T-helper 17 cell (primary cell): Measurements from ENCODE around the gene DICER1. TPM values are rescaled to one million over a fixed set of nuclear protein-coding genes. Genes with fewer than 3 reads are reported as not detected.
"Not testable (repeated sequence)": the region's sequence is repeated elsewhere in the genome, so short reads cannot be mapped to it uniquely, and the experiment has no call there.

Experiments used
- ATAC-seq: fragments of 150-1000 bp; cut with Tn5 transposase; 2 replicates; pipeline ENCODE4 v1.10.0; 2021; ENCODE audit warnings: mild to moderate bottlenecking, moderate library complexity
- DNase-seq, 3 donors: peaks; one replicate each; pipeline versions ENCODE4 v3.0.0 to v3.0.0-alpha.2; 2020 to 2021
- H3K9me3 ChIP-seq: one replicate; pipeline ENCODE4 v1.7.0; 2013; ENCODE audit warnings: low read length, mild to moderate bottlenecking; ENCODE audit not compliant: control insufficient read depth, poor library complexity, severe bottlenecking
- H3K27ac Mint-ChIP-seq: one replicate; pipeline ENCODE4 v1.8.0; 2022; ENCODE audit warnings: mild to moderate bottlenecking, moderate library complexity, mixed read lengths
- H3K27me3 Mint-ChIP-seq: one replicate; pipeline ENCODE4 v1.8.0; 2022; ENCODE audit warnings: mixed read lengths
- H3K36me3 Mint-ChIP-seq: one replicate; pipeline ENCODE4 v1.8.0; 2022; ENCODE audit warnings: low read depth, mixed read lengths
- H3K4me1 Mint-ChIP-seq: one replicate; pipeline ENCODE4 v1.8.0; 2022; ENCODE audit warnings: mild to moderate bottlenecking, mixed read lengths
- H3K4me3 Mint-ChIP-seq: one replicate; pipeline ENCODE4 v1.8.0; 2022; ENCODE audit warnings: mild to moderate bottlenecking, moderate library complexity, mixed read lengths
- total RNA-seq, 4 donors: library from RNA in 2 of 4; stranded (reverse) in 2 of 4; gene quantifications; one replicate each; pipeline ENCODE4 v1.2.3 and lab custom pipeline; 2022 to 2026

Gene DICER1, protein sequence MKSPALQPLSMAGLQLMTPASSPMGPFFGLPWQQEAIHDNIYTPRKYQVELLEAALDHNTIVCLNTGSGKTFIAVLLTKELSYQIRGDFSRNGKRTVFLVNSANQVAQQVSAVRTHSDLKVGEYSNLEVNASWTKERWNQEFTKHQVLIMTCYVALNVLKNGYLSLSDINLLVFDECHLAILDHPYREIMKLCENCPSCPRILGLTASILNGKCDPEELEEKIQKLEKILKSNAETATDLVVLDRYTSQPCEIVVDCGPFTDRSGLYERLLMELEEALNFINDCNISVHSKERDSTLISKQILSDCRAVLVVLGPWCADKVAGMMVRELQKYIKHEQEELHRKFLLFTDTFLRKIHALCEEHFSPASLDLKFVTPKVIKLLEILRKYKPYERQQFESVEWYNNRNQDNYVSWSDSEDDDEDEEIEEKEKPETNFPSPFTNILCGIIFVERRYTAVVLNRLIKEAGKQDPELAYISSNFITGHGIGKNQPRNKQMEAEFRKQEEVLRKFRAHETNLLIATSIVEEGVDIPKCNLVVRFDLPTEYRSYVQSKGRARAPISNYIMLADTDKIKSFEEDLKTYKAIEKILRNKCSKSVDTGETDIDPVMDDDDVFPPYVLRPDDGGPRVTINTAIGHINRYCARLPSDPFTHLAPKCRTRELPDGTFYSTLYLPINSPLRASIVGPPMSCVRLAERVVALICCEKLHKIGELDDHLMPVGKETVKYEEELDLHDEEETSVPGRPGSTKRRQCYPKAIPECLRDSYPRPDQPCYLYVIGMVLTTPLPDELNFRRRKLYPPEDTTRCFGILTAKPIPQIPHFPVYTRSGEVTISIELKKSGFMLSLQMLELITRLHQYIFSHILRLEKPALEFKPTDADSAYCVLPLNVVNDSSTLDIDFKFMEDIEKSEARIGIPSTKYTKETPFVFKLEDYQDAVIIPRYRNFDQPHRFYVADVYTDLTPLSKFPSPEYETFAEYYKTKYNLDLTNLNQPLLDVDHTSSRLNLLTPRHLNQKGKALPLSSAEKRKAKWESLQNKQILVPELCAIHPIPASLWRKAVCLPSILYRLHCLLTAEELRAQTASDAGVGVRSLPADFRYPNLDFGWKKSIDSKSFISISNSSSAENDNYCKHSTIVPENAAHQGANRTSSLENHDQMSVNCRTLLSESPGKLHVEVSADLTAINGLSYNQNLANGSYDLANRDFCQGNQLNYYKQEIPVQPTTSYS (N-terminal part only)
- total RNA-seq (10 to 100 TPM; 44.0 to 54.9 TPM), total RNA-seq (lab: John Stamatoyannopoulos, UW) (130 to 175 reads per million in 2 donors)

DNA sequence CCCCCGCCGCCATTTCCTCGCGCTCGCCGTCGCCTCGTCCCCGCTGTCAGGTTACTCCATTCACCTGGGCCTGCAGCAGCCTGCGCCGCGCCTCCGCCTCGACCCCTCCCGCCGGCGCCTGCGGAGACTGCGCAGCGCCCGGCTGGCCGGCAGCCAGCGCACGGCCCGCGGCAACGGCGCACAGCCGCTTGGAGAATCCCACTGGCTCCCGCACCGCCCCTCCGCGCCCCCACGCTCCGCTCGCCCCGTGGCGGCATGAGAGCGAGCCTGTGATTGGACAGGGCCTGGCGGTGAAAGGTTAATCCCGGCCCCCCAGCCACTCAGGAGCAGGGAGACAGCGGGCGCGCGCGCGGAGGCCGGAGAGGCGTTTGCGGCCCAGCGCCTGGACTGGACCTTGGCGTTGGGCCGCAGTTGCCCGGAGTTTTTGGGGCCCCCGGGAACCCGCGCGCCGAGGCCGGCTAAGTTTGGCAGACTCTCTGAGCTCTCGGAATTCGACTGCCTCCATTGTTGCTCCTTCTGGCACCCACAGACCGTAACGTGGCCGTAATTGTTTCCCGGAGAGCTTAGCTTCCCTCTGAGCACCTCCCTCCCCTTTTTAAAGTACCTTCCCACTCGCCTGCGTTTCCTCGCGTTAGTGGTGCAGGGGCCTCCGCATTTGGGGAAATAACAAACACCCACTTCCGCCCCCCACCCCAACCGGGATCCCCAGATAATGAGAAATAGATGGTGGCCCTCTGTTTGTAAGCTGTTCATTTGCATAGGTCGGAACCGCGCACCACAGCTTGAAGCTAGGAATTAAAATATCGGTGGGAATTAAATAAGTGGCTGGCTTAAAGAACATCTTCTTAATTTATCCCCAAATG lies at the start of gene DICER1:
Gene DICER1 (minus strand): TSS at position 203 of the 863 bp plus-strand sequence. CDS start 24,071 bp downstream, outside the sequence.
- H3K27me3 Mint-ChIP-seq = no peaks in the 10 kb centered on the region
- peaks cover 33% of the 10 kb centered on the region for H3K4me1 Mint-ChIP-seq
- DNase-seq (peak; percentile 87 to 95 (median 87)), ATAC-seq (peak; percentile 84)
- H3K27ac Mint-ChIP-seq = peak within 1 kb of the TSS; percentile 98
- no peaks in the 10 kb centered on the region for H3K9me3 ChIP-seq
- H3K4me3 Mint-ChIP-seq = peak within 1 kb of the TSS; percentile 94
- H3K36me3 Mint-ChIP-seq = no peaks in the 10 kb centered on the region

- no peaks in the 10 kb centered on the region for H3K4me1 Mint-ChIP-seq
- no peaks in the 10 kb centered on the region for H3K9me3 ChIP-seq
- DNase-seq (no peak), ATAC-seq (no peak)
- no peaks in the 10 kb centered on the region for H3K36me3 Mint-ChIP-seq
- H3K4me3 Mint-ChIP-seq = no peak overlapping the region
- H3K27me3 Mint-ChIP-seq = peaks cover 12% of the 10 kb centered on the region
- no peak overlapping the region for H3K27ac Mint-ChIP-seq
These were observed 49.2 kb upstream of the DICER1 start for GRCh38 chr14:95206534-95206933.

DNA sequence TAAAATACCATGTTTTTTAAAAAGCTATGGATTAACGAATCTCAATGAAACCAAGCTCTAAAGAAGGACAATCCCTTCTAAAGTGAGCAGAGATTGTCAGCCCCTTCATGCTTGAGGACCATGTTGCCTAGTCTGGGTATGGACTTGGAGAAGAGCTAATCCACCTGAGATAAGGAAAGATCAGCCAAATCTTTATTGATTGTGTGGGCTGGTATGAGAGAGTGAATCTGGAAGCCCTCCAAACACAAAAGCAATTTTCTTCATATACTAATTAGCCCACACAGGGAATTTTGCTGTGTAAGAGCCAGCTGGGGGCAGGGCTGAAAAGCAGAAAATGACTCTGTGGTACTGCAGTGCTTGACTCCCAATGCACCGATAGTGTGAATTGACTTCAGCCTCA lies 47.4 kb upstream of the DICER1 start:
- no peak for ATAC-seq
- no peaks in the 10 kb centered on the region for H3K4me1 Mint-ChIP-seq
- H3K36me3 Mint-ChIP-seq = no peaks in the 10 kb centered on the region
- H3K27me3 Mint-ChIP-seq = peaks cover 14% of the 10 kb centered on the region
- no peak overlapping the region for H3K27ac Mint-ChIP-seq
- H3K4me3 Mint-ChIP-seq = no peak overlapping the region
- DNase-seq = no peak
- no peaks in the 10 kb centered on the region for H3K9me3 ChIP-seq

DNA sequence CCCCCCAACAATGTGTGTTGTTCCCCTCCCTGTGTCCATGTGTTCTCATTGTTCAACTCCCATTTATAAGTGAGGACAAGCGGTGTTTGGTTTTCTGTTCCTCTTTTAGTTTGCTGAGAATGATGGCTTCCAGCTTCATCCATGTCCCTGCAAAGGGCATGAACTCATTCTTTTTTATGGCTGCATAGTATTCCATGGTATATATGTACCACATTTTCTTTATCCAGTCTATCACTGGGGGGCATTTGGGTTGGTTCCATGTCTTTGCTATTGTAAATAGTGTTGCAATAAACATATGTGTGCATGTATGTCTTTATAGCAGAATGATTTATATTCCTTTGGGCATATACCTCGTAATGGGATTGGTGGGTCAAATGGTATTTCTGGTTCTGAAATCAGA lies 44.4 kb upstream of the DICER1 start:
- not testable (repeated sequence) for H3K4me1 Mint-ChIP-seq, H3K9me3 ChIP-seq, H3K4me3 Mint-ChIP-seq, ATAC-seq, H3K27ac Mint-ChIP-seq, DNase-seq, H3K36me3 Mint-ChIP-seq
- peaks cover 14% of the 10 kb centered on the region for H3K27me3 Mint-ChIP-seq

GRCh38 chr14:95200404-95200803 lies 43.1 kb upstream of the DICER1 start:
- no peaks in the 10 kb centered on the region for H3K9me3 ChIP-seq
- no peaks in the 10 kb centered on the region for H3K36me3 Mint-ChIP-seq
- peaks cover 23% of the 10 kb centered on the region for H3K27me3 Mint-ChIP-seq
- ATAC-seq (no peak), DNase-seq (no peak)
- no peak overlapping the region for H3K27ac Mint-ChIP-seq
- H3K4me1 Mint-ChIP-seq = peaks cover 10% of the 10 kb centered on the region
- H3K4me3 Mint-ChIP-seq = no peak overlapping the region

DNA sequence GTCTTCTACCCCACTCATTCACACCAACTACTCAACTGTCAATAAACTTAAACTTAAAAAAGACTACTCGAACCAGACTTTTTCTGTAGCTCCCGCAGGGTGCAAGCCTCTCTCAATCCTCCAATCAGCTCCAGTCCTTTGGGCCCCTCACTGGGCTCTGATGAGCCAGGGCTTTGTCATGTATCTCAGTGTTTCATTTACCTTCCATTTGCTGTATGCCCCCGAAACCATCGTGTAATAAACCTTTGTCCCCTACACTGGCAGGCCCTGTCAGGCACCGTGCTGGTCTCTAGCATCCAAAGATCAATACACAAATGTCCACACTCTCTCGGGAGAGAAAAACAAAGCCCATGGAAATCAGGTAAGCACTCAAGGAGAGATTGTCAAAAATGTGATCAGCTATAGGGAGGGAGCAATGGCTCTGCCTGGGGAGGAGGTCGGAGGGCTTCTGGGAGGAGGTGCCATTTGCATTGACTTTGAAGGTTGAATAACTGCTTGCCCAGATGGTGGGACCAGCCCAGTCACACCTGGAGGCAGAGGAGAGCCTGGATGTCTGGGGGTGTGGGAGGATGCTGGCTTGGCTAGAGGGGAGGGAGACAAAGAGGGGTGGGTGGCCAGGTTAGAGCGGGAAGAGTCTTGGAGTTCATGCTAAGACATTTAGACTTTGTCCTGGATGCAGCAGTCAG lies 42.1 kb upstream of the DICER1 start:
- H3K9me3 ChIP-seq = no peaks in the 10 kb centered on the region
- Mint-ChIP-seq H3K27ac (peak overlapping the region; percentile 78), H3K36me3 (no peaks in the 10 kb centered on the region), H3K4me3 (no peak overlapping the region), H3K4me1 (peaks cover 10% of the 10 kb centered on the region), H3K27me3 (peaks cover 30% of the 10 kb centered on the region)
- DNase-seq (no peak), ATAC-seq (no peak)

DNA sequence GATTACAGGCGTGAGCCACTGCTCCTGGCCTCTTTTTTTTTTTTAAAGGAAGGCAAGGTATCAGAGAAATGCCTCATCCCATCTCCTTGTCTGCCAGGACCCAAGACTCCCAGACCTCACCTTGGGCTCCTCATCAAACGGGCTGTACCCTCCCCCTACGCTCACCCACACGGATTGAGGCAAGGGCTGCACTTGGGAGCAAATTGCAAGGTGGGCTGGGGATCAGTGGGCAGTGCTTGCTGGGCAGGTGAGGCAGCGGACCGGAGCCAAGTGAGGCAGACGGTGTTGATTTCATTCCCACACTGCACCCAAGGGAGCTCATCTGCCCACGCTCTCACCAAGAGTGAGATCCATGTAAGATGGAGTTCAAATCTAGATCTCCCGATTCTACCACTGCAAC lies 41.0 kb upstream of the DICER1 start:
- Mint-ChIP-seq H3K36me3 (no peaks in the 10 kb centered on the region), H3K4me3 (no peak overlapping the region), H3K4me1 (peaks cover 10% of the 10 kb centered on the region), H3K27ac (no peak overlapping the region), H3K27me3 (peaks cover 35% of the 10 kb centered on the region)
- no peak for ATAC-seq
- H3K9me3 ChIP-seq = no peaks in the 10 kb centered on the region
- no peak for DNase-seq

DNA sequence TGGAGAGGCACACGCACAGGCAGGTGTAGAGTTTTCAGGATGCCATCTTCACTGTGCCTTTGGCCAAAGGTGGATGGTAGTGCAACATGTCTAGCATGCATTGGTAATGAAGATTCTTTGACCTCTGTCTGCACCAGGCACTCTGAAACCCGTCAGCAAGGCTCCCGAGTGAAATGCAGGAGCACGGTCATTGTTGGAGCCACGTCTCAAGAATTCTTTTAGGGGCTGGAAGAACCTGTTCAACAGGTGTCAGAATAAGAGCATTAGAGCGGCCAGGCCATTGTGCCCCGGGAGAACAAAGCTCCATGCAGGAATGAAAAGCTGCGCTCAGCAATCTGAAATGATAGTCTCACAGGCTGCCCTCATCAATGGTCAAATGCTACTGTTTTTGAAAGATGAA lies 40.2 kb upstream of the DICER1 start:
- no peak for DNase-seq
- H3K27ac Mint-ChIP-seq = no peak overlapping the region
- peaks cover 10% of the 10 kb centered on the region for H3K4me1 Mint-ChIP-seq
- H3K4me3 Mint-ChIP-seq = no peak overlapping the region
- no peaks in the 10 kb centered on the region for H3K36me3 Mint-ChIP-seq
- ATAC-seq = no peak
- H3K27me3 Mint-ChIP-seq = peaks cover 30% of the 10 kb centered on the region
- no peaks in the 10 kb centered on the region for H3K9me3 ChIP-seq

DNA sequence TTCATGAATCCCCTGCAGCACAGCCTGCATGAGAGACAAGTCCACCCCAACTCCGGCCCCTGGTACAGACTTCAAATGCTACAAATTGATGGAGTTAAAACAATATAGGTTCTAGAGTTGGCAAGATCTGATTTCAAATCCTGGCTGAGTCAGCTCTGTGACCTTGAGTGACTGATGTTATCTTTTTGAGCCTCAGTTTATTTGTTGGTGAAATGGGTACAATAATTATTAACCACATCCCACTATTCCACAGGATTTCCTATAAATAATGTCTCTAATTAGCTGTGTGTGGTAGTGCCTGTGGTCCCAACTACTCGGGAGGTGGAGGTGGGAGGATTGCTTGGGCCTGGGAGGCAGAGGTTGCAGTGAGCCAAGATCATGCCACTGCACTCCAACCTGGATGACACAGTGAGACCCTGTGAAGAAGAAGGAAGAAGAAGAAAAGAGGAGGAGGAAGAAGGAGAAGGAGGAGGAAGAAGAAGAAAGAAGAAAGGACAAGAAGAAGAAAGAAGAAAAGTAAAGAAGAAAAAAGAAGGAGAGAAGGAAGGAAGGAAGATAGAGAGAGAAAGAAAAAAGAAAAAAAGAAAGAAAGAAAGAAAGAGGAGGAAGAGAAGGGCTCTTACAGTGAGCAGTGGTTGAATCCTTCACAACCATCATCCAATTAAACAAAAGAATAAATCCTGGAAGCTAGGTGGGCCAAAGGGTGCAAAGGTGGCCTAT lies 39.7 kb upstream of the DICER1 start:
- Mint-ChIP-seq H3K4me3 (no peak overlapping the region), H3K27me3 (peaks cover 30% of the 10 kb centered on the region), H3K27ac (no peak overlapping the region), H3K4me1 (peaks cover 10% of the 10 kb centered on the region), H3K36me3 (no peaks in the 10 kb centered on the region)
- DNase-seq (no peak), ATAC-seq (no peak)
- no peaks in the 10 kb centered on the region for H3K9me3 ChIP-seq

DNA sequence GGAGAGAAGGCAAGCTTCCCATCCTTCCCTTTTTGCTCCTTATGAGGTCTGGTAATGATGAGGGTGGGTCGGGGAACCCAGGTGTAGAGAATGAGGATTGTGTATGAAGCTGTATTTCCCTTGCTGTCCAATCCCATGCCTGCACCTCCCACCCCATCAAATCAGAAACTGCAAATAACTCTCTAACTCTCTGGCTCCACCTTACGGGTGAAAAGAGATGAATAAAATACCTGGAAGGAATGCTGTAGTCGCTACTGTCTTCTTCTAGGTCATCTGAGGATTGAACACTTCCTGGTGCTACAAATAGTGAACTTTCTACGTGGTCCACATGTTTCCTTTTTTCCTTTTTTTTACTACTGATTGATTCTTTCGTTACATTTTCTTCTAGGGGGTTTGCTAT lies 38.9 kb upstream of the DICER1 start:
- Mint-ChIP-seq H3K27me3 (peaks cover 30% of the 10 kb centered on the region), H3K36me3 (no peaks in the 10 kb centered on the region), H3K4me3 (no peak overlapping the region), H3K27ac (no peak overlapping the region), H3K4me1 (peaks cover 10% of the 10 kb centered on the region)
- no peaks in the 10 kb centered on the region for H3K9me3 ChIP-seq
- DNase-seq = no peak
- peak; percentile 60 for ATAC-seq

- Mint-ChIP-seq H3K27ac (no peak overlapping the region), H3K36me3 (no peaks in the 10 kb centered on the region), H3K4me1 (peaks cover 12% of the 10 kb centered on the region), H3K4me3 (no peak overlapping the region), H3K27me3 (peaks cover 38% of the 10 kb centered on the region)
- no peaks in the 10 kb centered on the region for H3K9me3 ChIP-seq
- ATAC-seq (no peak), DNase-seq (no peak)
These were observed 37.7 kb upstream of the DICER1 start for GRCh38 chr14:95195031-95195430.
